PFSK-1 (cell line): ENCODE results near the gene STRADB.

Source experiments
- FOXP2 ChIP-seq: optimal IDR thresholded peaks from 2 replicates; pipeline ENCODE3; 2011; ENCODE audit warnings: borderline replicate concordance, control low read depth, inconsistent platforms; ENCODE audit not compliant: insufficient read depth; ENCODE audit errors: extremely low read length, extremely low read depth
- POLR2AphosphoS5 ChIP-seq: IDR thresholded peaks from 2 replicates; pipeline ENCODE4 v1.6.1; 2012; ENCODE audit warnings: low read depth, mild to moderate bottlenecking, control low read depth, low read length, moderate library complexity
- SIN3A ChIP-seq: IDR thresholded peaks from 2 replicates; pipeline ENCODE4 v1.6.1; 2012; ENCODE audit warnings: mild to moderate bottlenecking, low read length, moderate library complexity, borderline replicate concordance; ENCODE audit not compliant: insufficient read depth
- TAF1 ChIP-seq: IDR thresholded peaks from 2 replicates; pipeline ENCODE4 v1.6.1; 2012; ENCODE audit warnings: low read length, control low read depth, borderline replicate concordance; ENCODE audit not compliant: insufficient read depth
- TF ChIP-seq, protein P1 (sequence below), 2 experiments: IDR thresholded peaks; 2 replicates each; pipeline versions ENCODE4 v1.6.1 to v1.8.0; 2011 to 2012; ENCODE audit warnings: low read depth in 2 of 2, low read length in 2 of 2, control low read depth in 1 of 2, inconsistent platforms in 1 of 2, mild to moderate bottlenecking in 1 of 2, moderate library complexity in 1 of 2; ENCODE audit not compliant: insufficient read depth in 1 of 2

STRADB gene

DNA sequence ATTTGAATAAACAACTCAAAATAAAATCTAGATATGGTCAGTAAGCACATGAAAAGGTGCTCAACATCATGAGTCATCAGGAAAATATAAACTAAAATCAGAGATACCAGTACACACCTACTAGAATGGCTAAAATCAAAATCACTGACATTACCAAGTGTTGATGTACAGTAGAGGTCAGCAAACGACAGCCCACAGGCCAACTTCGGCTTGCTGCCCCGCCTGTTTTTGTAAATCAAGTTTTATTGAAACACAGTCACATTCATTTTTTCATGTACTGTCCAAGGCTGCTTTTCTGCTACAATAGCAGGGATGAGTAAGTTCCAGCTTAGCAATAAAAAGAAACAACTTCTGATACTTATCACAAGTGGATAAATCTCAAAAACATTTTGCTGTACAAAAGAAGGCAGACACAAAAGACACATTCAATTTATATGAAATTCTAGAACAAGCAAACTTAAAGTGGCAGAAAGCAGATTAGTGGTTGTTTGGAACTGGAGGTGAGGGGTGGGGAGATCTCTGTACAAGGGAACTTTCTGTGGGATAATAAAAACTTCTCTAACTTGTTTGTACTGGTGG lies 32.4 kb upstream of the STRADB start:
- TF ChIP-seq FOXP2: no peak
- no peak for TF ChIP-seq SIN3A
- TF ChIP-seq POLR2AphosphoS5: no peak
- no peak for TF ChIP-seq TAF1
- TF ChIP-seq, protein P1, sequence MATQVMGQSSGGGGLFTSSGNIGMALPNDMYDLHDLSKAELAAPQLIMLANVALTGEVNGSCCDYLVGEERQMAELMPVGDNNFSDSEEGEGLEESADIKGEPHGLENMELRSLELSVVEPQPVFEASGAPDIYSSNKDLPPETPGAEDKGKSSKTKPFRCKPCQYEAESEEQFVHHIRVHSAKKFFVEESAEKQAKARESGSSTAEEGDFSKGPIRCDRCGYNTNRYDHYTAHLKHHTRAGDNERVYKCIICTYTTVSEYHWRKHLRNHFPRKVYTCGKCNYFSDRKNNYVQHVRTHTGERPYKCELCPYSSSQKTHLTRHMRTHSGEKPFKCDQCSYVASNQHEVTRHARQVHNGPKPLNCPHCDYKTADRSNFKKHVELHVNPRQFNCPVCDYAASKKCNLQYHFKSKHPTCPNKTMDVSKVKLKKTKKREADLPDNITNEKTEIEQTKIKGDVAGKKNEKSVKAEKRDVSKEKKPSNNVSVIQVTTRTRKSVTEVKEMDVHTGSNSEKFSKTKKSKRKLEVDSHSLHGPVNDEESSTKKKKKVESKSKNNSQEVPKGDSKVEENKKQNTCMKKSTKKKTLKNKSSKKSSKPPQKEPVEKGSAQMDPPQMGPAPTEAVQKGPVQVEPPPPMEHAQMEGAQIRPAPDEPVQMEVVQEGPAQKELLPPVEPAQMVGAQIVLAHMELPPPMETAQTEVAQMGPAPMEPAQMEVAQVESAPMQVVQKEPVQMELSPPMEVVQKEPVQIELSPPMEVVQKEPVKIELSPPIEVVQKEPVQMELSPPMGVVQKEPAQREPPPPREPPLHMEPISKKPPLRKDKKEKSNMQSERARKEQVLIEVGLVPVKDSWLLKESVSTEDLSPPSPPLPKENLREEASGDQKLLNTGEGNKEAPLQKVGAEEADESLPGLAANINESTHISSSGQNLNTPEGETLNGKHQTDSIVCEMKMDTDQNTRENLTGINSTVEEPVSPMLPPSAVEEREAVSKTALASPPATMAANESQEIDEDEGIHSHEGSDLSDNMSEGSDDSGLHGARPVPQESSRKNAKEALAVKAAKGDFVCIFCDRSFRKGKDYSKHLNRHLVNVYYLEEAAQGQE (IDR thresholded peaks at IDR 0.05; ENCODE audit: insufficient read depth in 1 of 2, low read depth in 2 of 2, low read length in 2 of 2): no peak

DNA sequence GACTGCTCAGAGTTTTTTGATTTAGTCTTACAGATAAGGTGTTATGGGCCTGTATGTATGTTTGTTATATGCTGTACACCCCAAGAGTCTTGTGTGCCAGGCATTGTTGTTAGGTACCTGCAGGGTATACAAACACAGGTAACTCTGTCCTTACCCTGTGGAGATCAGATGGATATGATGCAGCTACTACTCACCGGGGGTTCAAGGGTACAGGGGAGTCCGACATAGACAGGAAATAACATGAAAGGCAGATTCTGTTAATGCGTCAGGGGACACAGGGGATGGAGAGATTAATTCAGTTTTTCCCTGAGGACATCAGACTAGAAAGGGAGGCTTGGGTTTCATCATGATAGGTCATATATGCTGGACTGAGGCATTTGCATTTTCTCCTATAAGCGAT lies 31.6 kb upstream of the STRADB start:
- TF ChIP-seq SIN3A: no peak
- TF ChIP-seq POLR2AphosphoS5: no peak
- TF ChIP-seq TAF1: no peak
- TF ChIP-seq, protein P1 (IDR thresholded peaks at IDR 0.05; ENCODE audit: insufficient read depth in 1 of 2, low read depth in 2 of 2, low read length in 2 of 2): no peak
- no peak for TF ChIP-seq FOXP2

DNA sequence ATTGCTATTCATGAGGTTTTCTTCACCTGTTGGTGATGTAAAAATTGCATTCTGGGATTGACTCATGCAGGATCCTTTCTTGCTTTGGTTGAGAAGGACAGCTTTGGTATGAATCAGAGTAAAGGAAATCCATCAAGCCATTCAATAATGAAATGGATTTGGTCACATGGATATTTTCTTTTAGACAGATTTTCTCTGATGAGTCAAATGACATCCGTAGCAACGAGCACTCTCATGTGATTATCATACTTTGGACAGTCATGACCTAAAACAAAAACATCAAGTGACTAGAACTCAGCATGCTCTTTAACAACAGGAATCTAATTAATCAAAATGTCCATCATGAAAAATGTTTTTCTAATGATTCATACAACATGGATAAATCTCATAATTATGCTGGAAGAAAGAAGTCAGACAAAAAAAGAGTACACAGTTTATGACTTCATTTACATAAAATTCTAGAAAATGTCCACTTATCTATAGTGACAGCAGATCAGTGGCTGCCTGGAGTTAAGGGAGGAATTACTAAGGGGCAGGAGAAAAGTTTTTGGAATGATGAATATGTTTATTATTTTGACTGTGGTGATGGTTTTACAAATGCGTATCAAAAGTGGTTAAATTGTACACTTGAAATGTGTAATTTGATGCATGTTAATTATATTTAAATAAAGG lies 31.0 kb upstream of the STRADB start:
- no peak for TF ChIP-seq FOXP2
- no peak for TF ChIP-seq SIN3A
- TF ChIP-seq POLR2AphosphoS5: no peak
- TF ChIP-seq, protein P1 (IDR thresholded peaks at IDR 0.05; ENCODE audit: insufficient read depth in 1 of 2, low read depth in 2 of 2, low read length in 2 of 2): no peak
- TF ChIP-seq TAF1: no peak

DNA sequence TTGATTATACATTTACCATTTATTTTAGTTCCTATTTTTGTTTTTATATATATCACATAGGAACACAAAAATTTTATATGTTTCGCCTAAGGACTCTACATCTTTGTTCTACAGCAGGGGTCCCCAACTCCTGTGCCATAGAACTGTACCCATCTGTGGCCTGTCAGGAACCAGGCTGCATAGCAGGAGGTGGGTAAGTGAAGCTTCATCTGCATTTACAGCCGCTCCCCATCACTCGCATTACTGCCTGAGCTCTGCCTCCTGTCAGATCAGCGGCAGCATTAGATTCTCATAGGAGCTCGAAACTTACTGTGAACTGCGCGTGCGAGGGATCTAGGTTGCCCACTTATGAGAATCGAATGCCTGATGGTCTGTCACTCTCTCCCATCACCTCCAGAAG lies 25.6 kb upstream of the STRADB start:
- TF ChIP-seq, protein P1 (IDR thresholded peaks at IDR 0.05; ENCODE audit: insufficient read depth in 1 of 2, low read depth in 2 of 2, low read length in 2 of 2): no peak
- TF ChIP-seq POLR2AphosphoS5: no peak
- TF ChIP-seq SIN3A: no peak
- no peak for TF ChIP-seq TAF1
- TF ChIP-seq FOXP2: no peak

DNA sequence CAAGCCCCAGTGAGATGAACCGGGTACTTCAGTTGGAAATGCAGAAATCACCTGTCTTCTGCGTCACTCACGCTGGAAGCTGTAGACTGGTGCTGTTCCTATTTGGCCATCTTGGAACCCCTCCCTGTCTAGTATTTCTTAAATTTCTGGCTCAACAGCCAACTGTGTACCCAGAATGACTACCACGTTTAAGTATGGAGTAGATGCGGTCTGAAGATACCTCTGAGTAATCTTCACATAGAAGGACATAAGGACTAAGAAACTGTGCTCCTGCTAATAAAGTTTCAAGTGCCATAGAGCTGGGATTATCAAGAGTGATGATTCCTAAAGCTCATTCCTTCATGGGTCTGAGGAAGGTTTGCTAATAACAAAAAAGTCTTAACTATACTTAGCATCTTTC lies 20.7 kb upstream of the STRADB start:
- no peak for TF ChIP-seq FOXP2
- TF ChIP-seq POLR2AphosphoS5: no peak
